HEK293 (cell line): ENCODE data around the gene RFPL2.
A peak's percentile ranks its signal among the peaks of the same experiment; 100 is the strongest.

Experiments used
- HIC1 ChIP-seq: fragments of 450-650 bp; formaldehyde crosslinking; IDR thresholded peaks from 2 replicates; pipeline ENCODE4 v1.5.1; 2016; ENCODE audit warnings: missing biosample characterization, missing genetic modification characterization
- SETDB1 ChIP-seq: IDR thresholded peaks from one replicate; pipeline ENCODE4 v1.6.1; 2017; ENCODE audit warnings: mild to moderate bottlenecking, low read length, moderate library complexity, mixed read lengths; ENCODE audit not compliant: insufficient read length
- TRIM28 ChIP-seq: IDR thresholded peaks from 2 replicates; pipeline ENCODE4 v1.6.1; 2011; ENCODE audit warnings: low read length, control low read depth, borderline replicate concordance
- ZBTB26 ChIP-seq: fragments of 450-650 bp; formaldehyde crosslinking; optimal IDR thresholded peaks from 2 replicates; pipeline ENCODE3; 2016; ENCODE audit warnings: missing biosample characterization, mild to moderate bottlenecking, missing genetic modification characterization
- ZBTB49 ChIP-seq: fragments of 450-650 bp; formaldehyde crosslinking; IDR thresholded peaks from 2 replicates; pipeline ENCODE4 v1.5.1; 2016; ENCODE audit warnings: missing biosample characterization, missing genetic modification characterization, low read depth
- ZBTB8A ChIP-seq: fragments of 450-650 bp; formaldehyde crosslinking; IDR thresholded peaks from 2 replicates; pipeline ENCODE4 v1.5.1; 2016; ENCODE audit warnings: missing biosample characterization, missing genetic modification characterization
- ZNF311 ChIP-seq: fragments of 450-650 bp; formaldehyde crosslinking; IDR thresholded peaks from 2 replicates; pipeline ENCODE4 v1.5.1; 2017; ENCODE audit warnings: missing biosample characterization, missing genetic modification characterization, borderline replicate concordance
- ZNF473 ChIP-seq: fragments of 450-650 bp; formaldehyde crosslinking; IDR thresholded peaks from 2 replicates; pipeline ENCODE4 v1.5.1; 2017; ENCODE audit warnings: missing biosample characterization, missing genetic modification characterization
- ZNF585B ChIP-seq: fragments of 450-650 bp; formaldehyde crosslinking; IDR thresholded peaks from 2 replicates; pipeline ENCODE4 v1.5.1; 2016; ENCODE audit warnings: missing biosample characterization, missing genetic modification characterization
- ZNF692 ChIP-seq: fragments of 450-650 bp; formaldehyde crosslinking; IDR thresholded peaks from 2 replicates; pipeline ENCODE4 v1.5.1; 2016; ENCODE audit warnings: missing biosample characterization, missing genetic modification characterization
- ZSCAN30 ChIP-seq: fragments of 450-650 bp; IDR thresholded peaks from 2 replicates; pipeline ENCODE4 v1.5.1; 2018; ENCODE audit warnings: missing biosample characterization, mild to moderate bottlenecking, missing genetic modification characterization, moderate library complexity
- TF ChIP-seq, protein P1 (sequence below): fragments of 450-650 bp; formaldehyde crosslinking; IDR thresholded peaks from 2 replicates; pipeline ENCODE4 v1.5.1; 2016; ENCODE audit warnings: missing biosample characterization, missing genetic modification characterization
- TF ChIP-seq, protein P2 (sequence below): fragments of 450-650 bp; formaldehyde crosslinking; IDR thresholded peaks from 2 replicates; pipeline ENCODE4 v1.5.1; 2016; ENCODE audit warnings: missing biosample characterization, missing genetic modification characterization

RFPL2 gene

GRCh38 chr22:32203181-32204039 is 1.5 kb downstream of the RFPL2 start (continued):
- TF ChIP-seq, protein P1, sequence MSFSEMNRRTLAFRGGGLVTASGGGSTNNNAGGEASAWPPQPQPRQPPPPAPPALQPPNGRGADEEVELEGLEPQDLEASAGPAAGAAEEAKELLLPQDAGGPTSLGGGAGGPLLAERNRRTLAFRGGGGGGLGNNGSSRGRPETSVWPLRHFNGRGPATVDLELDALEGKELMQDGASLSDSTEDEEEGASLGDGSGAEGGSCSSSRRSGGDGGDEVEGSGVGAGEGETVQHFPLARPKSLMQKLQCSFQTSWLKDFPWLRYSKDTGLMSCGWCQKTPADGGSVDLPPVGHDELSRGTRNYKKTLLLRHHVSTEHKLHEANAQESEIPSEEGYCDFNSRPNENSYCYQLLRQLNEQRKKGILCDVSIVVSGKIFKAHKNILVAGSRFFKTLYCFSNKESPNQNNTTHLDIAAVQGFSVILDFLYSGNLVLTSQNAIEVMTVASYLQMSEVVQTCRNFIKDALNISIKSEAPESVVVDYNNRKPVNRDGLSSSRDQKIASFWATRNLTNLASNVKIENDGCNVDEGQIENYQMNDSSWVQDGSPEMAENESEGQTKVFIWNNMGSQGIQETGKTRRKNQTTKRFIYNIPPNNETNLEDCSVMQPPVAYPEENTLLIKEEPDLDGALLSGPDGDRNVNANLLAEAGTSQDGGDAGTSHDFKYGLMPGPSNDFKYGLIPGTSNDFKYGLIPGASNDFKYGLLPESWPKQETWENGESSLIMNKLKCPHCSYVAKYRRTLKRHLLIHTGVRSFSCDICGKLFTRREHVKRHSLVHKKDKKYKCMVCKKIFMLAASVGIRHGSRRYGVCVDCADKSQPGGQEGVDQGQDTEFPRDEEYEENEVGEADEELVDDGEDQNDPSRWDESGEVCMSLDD (tag by site-specific recombination) = no peak
- peak; percentile 19 for TF ChIP-seq ZBTB26
- TF ChIP-seq ZNF311 (tag by site-specific recombination) = no peak
- no peak for TF ChIP-seq ZNF585B
- 0 out of 2 replicates have a peak, but pooled peaks have one; percentile 13 for TF ChIP-seq HIC1 (tag by site-specific recombination)
- TF ChIP-seq TRIM28 = no peak
- no peak for TF ChIP-seq ZSCAN30 (tag by site-specific recombination)
- no peak for TF ChIP-seq ZBTB49
- TF ChIP-seq, protein P2, sequence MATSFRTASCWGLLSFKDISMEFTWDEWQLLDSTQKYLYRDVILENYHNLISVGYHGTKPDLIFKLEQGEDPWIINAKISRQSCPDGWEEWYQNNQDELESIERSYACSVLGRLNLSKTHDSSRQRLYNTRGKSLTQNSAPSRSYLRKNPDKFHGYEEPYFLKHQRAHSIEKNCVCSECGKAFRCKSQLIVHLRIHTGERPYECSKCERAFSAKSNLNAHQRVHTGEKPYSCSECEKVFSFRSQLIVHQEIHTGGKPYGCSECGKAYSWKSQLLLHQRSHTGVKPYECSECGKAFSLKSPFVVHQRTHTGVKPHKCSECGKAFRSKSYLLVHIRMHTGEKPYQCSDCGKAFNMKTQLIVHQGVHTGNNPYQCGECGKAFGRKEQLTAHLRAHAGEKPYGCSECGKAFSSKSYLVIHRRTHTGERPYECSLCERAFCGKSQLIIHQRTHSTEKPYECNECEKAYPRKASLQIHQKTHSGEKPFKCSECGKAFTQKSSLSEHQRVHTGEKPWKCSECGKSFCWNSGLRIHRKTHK (tag by site-specific recombination) = no peak
- TF ChIP-seq SETDB1 = no peak
- peak; percentile 52; the same call in 1 of the 2 replicates for TF ChIP-seq ZBTB8A (tag by site-specific recombination)
- TF ChIP-seq ZNF692 (tag by site-specific recombination) = no peak
- TF ChIP-seq ZNF473 (tag by site-specific recombination) = no peak
- TF ChIP-seq, all 188 proteins: peak for 12
